B cell (primary cell): ENCODE measurements around the gene ESR1. TPM values are rescaled to one million over a fixed set of nuclear protein-coding genes. Genes with fewer than 3 reads are reported as not detected.

Source experiments
- ATAC-seq: fragments of 200-7000 bp; cut with Tn5 transposase; one replicate; pipeline ENCODE4 v1.10.0; 2021; ENCODE audit warnings: low read depth, mild to moderate bottlenecking, moderate number of reproducible peaks, moderate library complexity
- CTCF ChIA-PET: fragments of 350-600 bp; sonication (Branson Sonifier 250); formaldehyde crosslinking; loops from one replicate; lab custom pipeline; 2021; ENCODE audit warnings: antibody characterized with exemption, inconsistent platforms; lab: Charles Lee
- POLR2A ChIA-PET: fragments of 350-600 bp; sonication (Branson Sonifier 250); formaldehyde crosslinking; loops from one replicate; lab custom pipeline; 2021; ENCODE audit warnings: antibody characterized with exemption; lab: Charles Lee
- DNase-seq: peaks from one replicate; pipeline ENCODE4 v3.0.0; 2013
- H2AFZ ChIP-seq: 2 replicates; pipeline ENCODE4 v1.6.1; 2012; ENCODE audit warnings: mild to moderate bottlenecking, low read depth, low read length; ENCODE audit not compliant: insufficient read depth, poor library complexity, severe bottlenecking
- H3K27ac ChIP-seq, 2 donors: 1 replicate in 1 of 2; 2 replicates in 1 of 2; pipeline ENCODE4 v1.5.1; 2012 to 2013; ENCODE audit warnings: low read length in 2 of 2, mild to moderate bottlenecking in 2 of 2, moderate library complexity in 1 of 2
- H3K27me3 ChIP-seq, 4 experiments: fragments of 200-600 bp in 1 of 4; sonication (generic) in 1 of 4; replicated peaks in 1 of 4; 1 replicate in 2 of 4; 2 replicates in 2 of 4; pipeline versions ENCODE4 v1.6.1 to v1.7.0; 2013 to 2016; ENCODE audit warnings: low read length in 3 of 4, mild to moderate bottlenecking in 2 of 4, mixed read lengths in 1 of 4, moderate library complexity in 1 of 4; ENCODE audit not compliant: insufficient read depth in 4 of 4, control insufficient read depth in 3 of 4; ENCODE audit errors: control extremely low read depth in 1 of 4
- H3K36me3 ChIP-seq, 2 experiments: replicated peaks in 1 of 2; 1 replicate in 1 of 2; 2 replicates in 1 of 2; pipeline versions ENCODE4 v1.6.1 to v1.7.1; 2013; ENCODE audit warnings: low read length in 1 of 2; ENCODE audit not compliant: insufficient read depth in 2 of 2, control insufficient read depth in 1 of 2; ENCODE audit errors: control extremely low read depth in 1 of 2, extremely low read depth in 1 of 2
- H3K4me1 ChIP-seq, 2 donors: fragments of 200-600 bp in 1 of 2; sonication (generic) in 1 of 2; 1 replicate in 1 of 2; 2 replicates in 1 of 2; pipeline versions ENCODE4 v1.5.1 to v1.6.1; 2013 to 2017; ENCODE audit warnings: low read length in 2 of 2; ENCODE audit not compliant: control insufficient read depth in 2 of 2, insufficient read depth in 2 of 2
- H3K4me2 ChIP-seq: replicated peaks from 2 replicates; pipeline ENCODE3; 2012; ENCODE audit warnings: mild to moderate bottlenecking, low read depth, low read length; ENCODE audit not compliant: poor library complexity, severe bottlenecking
- H3K4me3 ChIP-seq, 5 experiments: fragments of 200-600 bp in 1 of 5; sonication (generic) in 1 of 5; 1 replicate in 3 of 5; 2 replicates in 2 of 5; pipeline versions ENCODE4 v1.5.1 to v1.7.0; 2011 to 2016; ENCODE audit warnings: low read length in 4 of 5, mild to moderate bottlenecking in 4 of 5, low read depth in 2 of 5, control low read depth in 1 of 5, moderate library complexity in 1 of 5; ENCODE audit not compliant: insufficient read depth in 1 of 5; ENCODE audit errors: control extremely low read depth in 1 of 5, extremely low read depth in 1 of 5
- H3K79me2 ChIP-seq: fragments of 200-600 bp; sonication (generic); one replicate; pipeline ENCODE4 v1.6.0; 2016; ENCODE audit warnings: low read length; ENCODE audit not compliant: control insufficient read depth, insufficient read depth
- H3K9ac ChIP-seq: fragments of 200-600 bp; sonication (generic); 2 replicates; pipeline ENCODE4 v1.6.1; 2017; ENCODE audit warnings: mild to moderate bottlenecking, low read length, moderate library complexity
- H3K9me3 ChIP-seq, 3 donors: one replicate each; pipeline versions ENCODE4 v1.6.1 to v1.7.1; 2013; ENCODE audit warnings: low read length in 2 of 3; ENCODE audit not compliant: control insufficient read depth in 2 of 3, insufficient read depth in 1 of 3; ENCODE audit errors: control extremely low read depth in 1 of 3
- H4K20me1 ChIP-seq: 2 replicates; pipeline ENCODE4 v1.6.0; 2012; ENCODE audit warnings: mild to moderate bottlenecking, low read length; ENCODE audit not compliant: insufficient read depth, control insufficient read depth, poor library complexity, severe bottlenecking
- H3K27ac Mint-ChIP-seq: one replicate; pipeline ENCODE4 v1.8.0; 2021; ENCODE audit warnings: mixed read lengths
- H3K27me3 Mint-ChIP-seq: one replicate; pipeline ENCODE4 v1.8.0; 2021; ENCODE audit warnings: mixed read lengths
- H3K4me1 Mint-ChIP-seq: one replicate; pipeline ENCODE4 v1.8.0; 2021; ENCODE audit warnings: mixed read lengths
- H3K4me3 Mint-ChIP-seq: one replicate; pipeline ENCODE4 v1.8.0; 2021; ENCODE audit warnings: mixed read lengths
- H3K9me3 Mint-ChIP-seq: one replicate; pipeline ENCODE4 v1.8.0; 2022; ENCODE audit warnings: mixed read lengths; ENCODE audit not compliant: insufficient read depth
- CTCF ChIP-seq: fragments of 200-600 bp; IDR thresholded peaks from one replicate; pipeline ENCODE4 v1.8.0; 2022; ENCODE audit warnings: antibody characterized with exemption, mild to moderate bottlenecking
- EZH2 ChIP-seq: IDR thresholded peaks from 2 replicates; pipeline ENCODE4 v1.6.1; 2012; ENCODE audit warnings: borderline replicate concordance, low read depth, mild to moderate bottlenecking, moderate library complexity, low read length; ENCODE audit not compliant: insufficient read depth, poor library complexity, severe bottlenecking
- WGBS: methylation state at CpG from one replicate; pipeline ENCODE4 v1.1.5; 2013; ENCODE audit warnings: missing lambda C conversion rate; ENCODE audit not compliant: insufficient coverage; 5-methylcytosine and 5-hydroxymethylcytosine counted together
- intact Hi-C: fragments of 100-400 bp; cut with micrococcal nuclease; formaldehyde crosslinking; loops from one replicate; pipeline ENCODE4 v1.10.0; 2022
- polyA plus RNA-seq: library from polyadenylated mRNA; depleted of rRNA; stranded (reverse); fragments of >200 nt; gene quantifications from 2 replicates; pipeline ENCODE4 v1.2.3, GENCODE V29; 2012
- total RNA-seq, 2 donors: library from RNA; stranded (reverse); fragments of 120-200 nt in 1 of 2; gene quantifications; 1 replicate in 1 of 2; 2 replicates in 1 of 2; pipeline versions ENCODE4 v1.2.3 to v1.2.4, GENCODE V29; 2013 to 2022

Gene ESR1
- total and polyA plus RNA-seq, 2 donors (not counting 1 experiment from before 2014, with no cell fraction given), result 0.46 to 5.9 TPM

GRCh38 chr6:152052061-152052460, 244.6 kb downstream of the ESR1 start:
- DNase-seq (no peak), ATAC-seq (no peak)
- Histone ChIP-seq H3K9ac (no peak overlapping the region), H3K36me3 (no peaks in the 10 kb centered on the region), H2AFZ (no peak overlapping the region), H3K27ac (no peak overlapping the region), H3K9me3 (no peaks in the 10 kb centered on the region), H3K4me1 (no peaks in the 10 kb centered on the region), H3K4me2 (no peak overlapping the region), H3K27me3 (no peaks in the 10 kb centered on the region), H3K4me3 (no peak overlapping the region), H4K20me1 (no peaks in the 10 kb centered on the region), H3K79me2 (no peaks in the 10 kb centered on the region)
- POLR2A ChIA-PET, result no interaction called here
- no peak overlapping the region for H3K4me3 Mint-ChIP-seq
- no peak for TF ChIP-seq CTCF
- TF ChIP-seq EZH2, result no peak
- CTCF ChIA-PET, result no interaction called here
- peaks cover 5% of the 10 kb centered on the region for H3K4me1 Mint-ChIP-seq
- H3K27ac Mint-ChIP-seq, result no peak overlapping the region
- intact Hi-C loops, result no loop called here
- H3K27me3 Mint-ChIP-seq, result no peaks in the 10 kb centered on the region
- WGBS, result 100% methylated on average over 1 of the region's 6 CpGs
- H3K9me3 Mint-ChIP-seq, result no peaks in the 10 kb centered on the region

GRCh38 chr6:152053332-152053731, 245.8 kb downstream of the ESR1 start:
- ATAC-seq (no peak), DNase-seq (no peak)
- Histone ChIP-seq H3K36me3 (no peaks in the 10 kb centered on the region), H2AFZ (no peak overlapping the region), H3K4me2 (no peak overlapping the region), H3K27ac (no peak overlapping the region), H4K20me1 (no peaks in the 10 kb centered on the region), H3K79me2 (no peaks in the 10 kb centered on the region), H3K27me3 (no peaks in the 10 kb centered on the region), H3K4me3 (no peak overlapping the region), H3K9me3 (no peaks in the 10 kb centered on the region), H3K4me1 (no peaks in the 10 kb centered on the region), H3K9ac (no peak overlapping the region)
- Mint-ChIP-seq H3K9me3 (no peaks in the 10 kb centered on the region), H3K27ac (no peak overlapping the region), H3K4me3 (no peak overlapping the region), H3K27me3 (no peaks in the 10 kb centered on the region), H3K4me1 (peaks cover 5% of the 10 kb centered on the region)
- CTCF ChIA-PET, result no interaction called here
- TF ChIP-seq EZH2, result no peak
- TF ChIP-seq CTCF, result no peak
- WGBS, result 100% methylated on average over 1 of the region's 1 CpG
- POLR2A ChIA-PET, result no interaction called here
- intact Hi-C loops, result no loop called here
